Nephron (organoid): ENCODE data around the gene MED8.

Source experiments
- H3K27ac Mint-ChIP-seq, 3 experiments: 2 replicates each; pipeline ENCODE4 v1.8.0; 2020; ENCODE audit warnings: mixed read lengths in 3 of 3, mild to moderate bottlenecking in 2 of 3, moderate library complexity in 1 of 3
- H3K27me3 Mint-ChIP-seq: 2 replicates; pipeline ENCODE4 v1.8.0; 2021; ENCODE audit warnings: low read depth, mild to moderate bottlenecking, moderate library complexity, mixed read lengths
- H3K36me3 Mint-ChIP-seq: 2 replicates; pipeline ENCODE4 v1.8.0; 2020; ENCODE audit warnings: low read depth, mixed read lengths
- H3K4me1 Mint-ChIP-seq: 2 replicates; pipeline ENCODE4 v1.8.0; 2020; ENCODE audit warnings: mixed read lengths
- H3K4me3 Mint-ChIP-seq, 3 experiments: 2 replicates each; pipeline ENCODE4 v1.8.0; 2020; ENCODE audit warnings: mild to moderate bottlenecking in 3 of 3, mixed read lengths in 3 of 3, moderate library complexity in 2 of 3
- H3K9me3 Mint-ChIP-seq: 2 replicates; pipeline ENCODE4 v1.8.0; 2020; ENCODE audit warnings: mixed read lengths
- TF ChIP-seq, protein P1 (sequence below), 3 experiments: fragments of 200-600 bp; sonication (generic); IDR thresholded peaks; one replicate each; pipeline ENCODE4 v1.5.0; 2021; ENCODE audit warnings: antibody characterized with exemption in 3 of 3; ENCODE audit not compliant: unreplicated experiment in 3 of 3

MED8 gene

GRCh38 chr1:43337588-43337987, 52.0 kb downstream of the MED8 start, which contains the start of gene MPL:
Gene MPL, plus strand, starts transcription at chr1:43337818. Its CDS starts 31 bp downstream, at chr1:43337849.
- peaks cover 4% of the 10 kb centered on the region for H3K27me3 Mint-ChIP-seq
- no peaks in the 10 kb centered on the region for H3K4me1 Mint-ChIP-seq
- TF ChIP-seq, protein P1, sequence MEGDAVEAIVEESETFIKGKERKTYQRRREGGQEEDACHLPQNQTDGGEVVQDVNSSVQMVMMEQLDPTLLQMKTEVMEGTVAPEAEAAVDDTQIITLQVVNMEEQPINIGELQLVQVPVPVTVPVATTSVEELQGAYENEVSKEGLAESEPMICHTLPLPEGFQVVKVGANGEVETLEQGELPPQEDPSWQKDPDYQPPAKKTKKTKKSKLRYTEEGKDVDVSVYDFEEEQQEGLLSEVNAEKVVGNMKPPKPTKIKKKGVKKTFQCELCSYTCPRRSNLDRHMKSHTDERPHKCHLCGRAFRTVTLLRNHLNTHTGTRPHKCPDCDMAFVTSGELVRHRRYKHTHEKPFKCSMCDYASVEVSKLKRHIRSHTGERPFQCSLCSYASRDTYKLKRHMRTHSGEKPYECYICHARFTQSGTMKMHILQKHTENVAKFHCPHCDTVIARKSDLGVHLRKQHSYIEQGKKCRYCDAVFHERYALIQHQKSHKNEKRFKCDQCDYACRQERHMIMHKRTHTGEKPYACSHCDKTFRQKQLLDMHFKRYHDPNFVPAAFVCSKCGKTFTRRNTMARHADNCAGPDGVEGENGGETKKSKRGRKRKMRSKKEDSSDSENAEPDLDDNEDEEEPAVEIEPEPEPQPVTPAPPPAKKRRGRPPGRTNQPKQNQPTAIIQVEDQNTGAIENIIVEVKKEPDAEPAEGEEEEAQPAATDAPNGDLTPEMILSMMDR (IDR thresholded peaks at IDR 0.05; ENCODE audit: unreplicated experiment in 3 of 3): no peak
- H3K27ac Mint-ChIP-seq: no peak within 1 kb of the TSS
- H3K36me3 Mint-ChIP-seq: no peaks in the 10 kb centered on the region
- H3K9me3 Mint-ChIP-seq: no peaks in the 10 kb centered on the region
- no peak within 1 kb of the TSS for H3K4me3 Mint-ChIP-seq

DNA sequence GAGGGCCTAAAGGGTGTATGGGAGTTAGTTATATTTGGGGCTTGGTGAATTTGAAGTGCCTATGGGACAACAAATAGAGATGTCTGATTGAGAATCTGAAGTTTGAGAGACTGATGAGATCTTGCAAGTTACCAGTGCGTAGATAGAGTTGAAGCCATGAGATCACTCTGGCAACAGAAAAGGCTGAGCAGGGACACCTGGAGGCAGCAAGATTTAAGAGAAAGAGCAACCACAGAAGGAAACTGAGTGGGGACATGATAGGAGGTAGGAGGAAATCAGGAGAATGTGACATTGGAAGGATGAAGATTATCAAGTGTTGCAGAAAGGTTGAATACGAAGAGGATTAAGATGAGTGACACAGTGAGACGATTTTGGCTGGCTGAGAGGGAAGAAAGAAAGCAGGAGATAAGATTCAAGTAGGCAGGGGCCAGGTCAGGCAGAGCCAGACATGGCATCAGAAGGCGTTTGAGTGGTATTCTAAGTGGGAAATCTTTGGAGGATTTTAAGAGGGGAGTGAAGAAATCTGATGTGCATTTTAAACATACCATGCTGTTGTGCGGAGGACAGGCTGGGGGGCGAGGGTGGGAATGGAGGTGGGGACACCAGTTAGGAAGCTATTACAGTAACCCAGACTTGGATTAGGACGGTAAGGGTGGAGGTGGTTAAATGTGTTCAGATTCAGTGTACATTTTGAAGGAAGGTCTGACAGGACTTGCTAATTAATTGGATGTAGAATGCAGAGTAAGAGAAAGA, 55.0 kb downstream of the MED8 start:
- Mint-ChIP-seq H3K36me3 (no peaks in the 10 kb centered on the region), H3K9me3 (no peaks in the 10 kb centered on the region), H3K27me3 (peaks cover 4% of the 10 kb centered on the region), H3K27ac (no peak overlapping the region), H3K4me1 (peaks cover 6% of the 10 kb centered on the region), H3K4me3 (no peak overlapping the region)
- TF ChIP-seq, protein P1 (IDR thresholded peaks at IDR 0.05; ENCODE audit: unreplicated experiment in 3 of 3): no peak
